Measurements from ENCODE around the gene SLC16A7. TPM values are rescaled to one million over a fixed set of nuclear protein-coding genes. Genes with fewer than 3 reads are reported as not detected.
A peak's percentile ranks its signal among the peaks of the same experiment; 100 is the strongest.

Gene SLC16A7
- total and polyA plus RNA-seq, 2 of the 8 experiments (the other 6 are each of a cell fraction or from before 2014, with no cell fraction given): 0.74 to 4.3 TPM

GRCh38 chr12:59594943-59595500 lies 807 bp upstream of the SLC16A7 start:
- no peaks in the 10 kb centered on the region for H3K9me3 ChIP-seq (ENCODE audit: insufficient read depth in 2 of 2, low read depth in 1 of 2, low read length in 1 of 2)
- peaks cover 0 to 7% (median 3%) of the 10 kb centered on the region in 4 experiments; a peak in 4 of 7 replicates for H3K4me1 ChIP-seq (replicated peaks in 1 of 4; ENCODE audit: control insufficient read depth in 3 of 4, insufficient read depth in 4 of 4, low read length in 3 of 4)
- no peak overlapping the region for H3K27ac ChIP-seq (ENCODE audit: low read depth, low read length)
- DNase-seq (ENCODE audit: low read depth in 1 of 2, low spot score in 2 of 2) (no peak), FAIRE-seq (no peak)
- no peaks in the 10 kb centered on the region for H4K20me1 ChIP-seq (replicated peaks in 1 of 2; ENCODE audit: control insufficient read depth in 1 of 2, insufficient read depth in 2 of 2, low read length in 2 of 2)
- ChIA-PET POLR2A (ENCODE audit: partially characterized antibody) (interaction anchor here (0.6 to 1.7 kb wide), 3 partner anchors 14 to 75 kb away, joined by 3 to 5 read pairs (median 4); no protein-coding TSS in a partner anchor), CTCF (ENCODE audit: partially characterized antibody) (interaction anchor here (0.6 to 1.4 kb wide), 2 partner anchors 247 to 524 kb away, joined by 4 to 5 read pairs; no protein-coding TSS in a partner anchor)
- no peak overlapping the region for H4K91ac ChIP-seq (replicated peaks; ENCODE audit: insufficient read length, low read length)
- no peak overlapping the region for H2AFZ ChIP-seq (ENCODE audit: low read length)
- no peak overlapping the region for H3K18ac ChIP-seq (ENCODE audit: extremely low read depth, low read length)
- H3K4me2 ChIP-seq (ENCODE audit: insufficient read depth in 1 of 2, low read depth in 2 of 2, low read length in 2 of 2): peak overlapping the region; percentile 70 to 82; a peak in 3 of 4 replicates
- no peak overlapping the region for H4K5ac ChIP-seq (ENCODE audit: insufficient read length, low read depth, low read length)
- no peak overlapping the region for H2BK5ac ChIP-seq (ENCODE audit: low read depth, low read length)
- peaks cover 0 to 11% (median 2%) of the 10 kb centered on the region in 4 experiments; a peak in 2 of 7 replicates for H3K27me3 ChIP-seq (replicated peaks in 1 of 4; ENCODE audit: control insufficient read depth in 3 of 4, extremely low read depth in 1 of 4, insufficient read depth in 3 of 4, low read length in 3 of 4)
- no peak overlapping the region for H2AK5ac ChIP-seq (ENCODE audit: low read depth, low read length)
- H4K8ac ChIP-seq (ENCODE audit: extremely low read depth, insufficient read depth, low read length): no peak overlapping the region
- H3K4ac ChIP-seq (replicated peaks; ENCODE audit: insufficient read length, low read depth, low read length): no peak overlapping the region
- peak overlapping the region; percentile 41 to 74 (median 64) for H3K4me3 ChIP-seq (ENCODE audit: extremely low read depth in 1 of 4, insufficient read depth in 2 of 4, low read depth in 3 of 4, low read length in 4 of 4)
- H3K56ac ChIP-seq (replicated peaks; ENCODE audit: insufficient read length, low read depth, low read length): no peak overlapping the region
- H2BK120ac ChIP-seq (replicated peaks; ENCODE audit: low read depth, low read length): no peak overlapping the region
- no peaks in the 10 kb centered on the region for H3K79me2 ChIP-seq (ENCODE audit: control insufficient read depth in 1 of 2, insufficient read depth in 2 of 2, low read length in 2 of 2)
- no peak overlapping the region for H3K23ac ChIP-seq (ENCODE audit: insufficient read length)
- H3K79me1 ChIP-seq (ENCODE audit: low read depth, low read length): no peaks in the 10 kb centered on the region
- H3K36me3 ChIP-seq (ENCODE audit: control insufficient read depth in 2 of 4, insufficient read depth in 4 of 4, low read length in 3 of 4): no peaks in the 10 kb centered on the region
- H3K23me2 ChIP-seq (ENCODE audit: low read depth, low read length): no peaks in the 10 kb centered on the region; the same call in 1 of the 2 replicates
- H2BK12ac ChIP-seq (ENCODE audit: low read depth, low read length): no peak overlapping the region
- H3K9ac ChIP-seq (replicated peaks in 1 of 4; ENCODE audit: extremely low read depth in 1 of 4, low read depth in 3 of 4, low read length in 3 of 4): no peak overlapping the region
- 66% methylated on average over 4 of the region's 4 CpGs; no CpG with 5 or more reads in 1 of the 2 experiments for WGBS, 2 experiments (ENCODE audit: extremely low coverage in 1 of 2, insufficient coverage in 1 of 2, insufficient read length in 1 of 2, insufficient replicate concordance in 2 of 2, low coverage in 1 of 2, low lambda C conversion rate in 2 of 2, missing lambda C conversion rate in 1 of 2)
- no peak overlapping the region for H2BK15ac ChIP-seq (ENCODE audit: low read length)
- no peak overlapping the region for H2BK20ac ChIP-seq (ENCODE audit: low read length)
- no peak overlapping the region for H3K14ac ChIP-seq (ENCODE audit: insufficient read length)
- no peak for TF ChIP-seq ATF3 (IDR thresholded peaks at IDR 0.05; ENCODE audit: insufficient read depth, low read depth, low read length)
- TF ChIP-seq CHD1 (IDR thresholded peaks at IDR 0.05; ENCODE audit: low read depth, low read length): no peak
- TF ChIP-seq TAF1 (IDR thresholded peaks at IDR 0.05; ENCODE audit: low read depth, low read length): no peak
- no peak for TF ChIP-seq CEBPB (IDR thresholded peaks at IDR 0.05; ENCODE audit: low read depth, low read length)
- no peak for TF ChIP-seq RXRA (IDR thresholded peaks at IDR 0.05; ENCODE audit: insufficient read depth, low read depth, low read length)
- no peak for TF ChIP-seq MAX (IDR thresholded peaks at IDR 0.05)
- TF ChIP-seq RAD21 (IDR thresholded peaks at IDR 0.05 in 1 of 2, conservative IDR thresholded peaks at IDR 0.05 in 1 of 2; ENCODE audit: low read depth in 2 of 2, low read length in 2 of 2): no peak
- no peak for TF ChIP-seq USF2 (IDR thresholded peaks at IDR 0.05; ENCODE audit: low read length)

All from H1 (cell line).